Activated CD8-positive, alpha-beta T cell treated with anti-CD3 and anti-CD28 coated beads for 36 hours (primary cell): ENCODE data around the gene LHB. TPM values are rescaled to one million over a fixed set of nuclear protein-coding genes. Genes with fewer than 3 reads are reported as not detected.
"Not testable (repeated sequence)": the region's sequence is repeated elsewhere in the genome, so short reads cannot be mapped to it uniquely, and the experiment has no call there.

Experiments used
- ATAC-seq: fragments of 200-7000 bp; cut with Tn5 transposase; one replicate; pipeline ENCODE4 v1.10.0; 2021; ENCODE audit warnings: mild to moderate bottlenecking, moderate library complexity
- CTCF ChIA-PET: fragments of 350-600 bp; sonication (Branson Sonifier 250); formaldehyde crosslinking; loops from one replicate; lab custom pipeline; 2021; ENCODE audit warnings: antibody characterized with exemption; lab: Charles Lee
- POLR2A ChIA-PET: fragments of 350-600 bp; sonication (Branson Sonifier 250); formaldehyde crosslinking; loops from one replicate; lab custom pipeline; 2021; ENCODE audit warnings: antibody characterized with exemption; lab: Charles Lee
- DNase-seq: peaks from one replicate; pipeline ENCODE4 v3.0.0-alpha.2; 2020
- H3K27ac Mint-ChIP-seq: one replicate; pipeline ENCODE4 v1.8.0; 2021; ENCODE audit warnings: mild to moderate bottlenecking, mixed read lengths
- H3K27me3 Mint-ChIP-seq: one replicate; pipeline ENCODE4 v1.8.0; 2021; ENCODE audit warnings: mixed read lengths
- H3K36me3 Mint-ChIP-seq: one replicate; pipeline ENCODE4 v1.8.0; 2021; ENCODE audit warnings: low read depth, mixed read lengths
- H3K4me1 Mint-ChIP-seq: one replicate; pipeline ENCODE4 v1.8.0; 2021; ENCODE audit warnings: low read depth, mixed read lengths
- H3K4me3 Mint-ChIP-seq: one replicate; pipeline ENCODE4 v1.8.0; 2021; ENCODE audit warnings: mild to moderate bottlenecking, moderate library complexity, mixed read lengths
- H3K9me3 Mint-ChIP-seq: one replicate; pipeline ENCODE4 v1.8.0; 2021; ENCODE audit warnings: mixed read lengths
- intact Hi-C: fragments of 100-400 bp; cut with micrococcal nuclease; formaldehyde crosslinking; loops from one replicate; pipeline ENCODE4 v1.10.0; 2022
- total RNA-seq, 2 experiments: library from RNA; stranded (reverse); gene quantifications; one replicate each; pipeline ENCODE4 v1.2.3, GENCODE V29; 2021
- TF ChIP-seq, protein P1 (sequence below): fragments of 200-600 bp; IDR thresholded peaks from one replicate; pipeline ENCODE4 v1.8.0; 2022; ENCODE audit warnings: antibody characterized with exemption, mild to moderate bottlenecking

LHB gene
- total RNA-seq, 2 experiments from 2014 or later = not detected

- Mint-ChIP-seq H3K4me1 (peaks cover 17% of the 10 kb centered on the region), H3K4me3 (no peak overlapping the region), H3K36me3 (no peaks in the 10 kb centered on the region), H3K27ac (no peak overlapping the region), H3K27me3 (peaks cover 55% of the 10 kb centered on the region), H3K9me3 (no peaks in the 10 kb centered on the region)
- peak; percentile 39 for DNase-seq
- ChIA-PET POLR2A (no interaction called here), CTCF (interaction anchor here (0.8 kb wide), 1 partner anchor 36 kb away, joined by 3 read pairs; no protein-coding TSS in a partner anchor)
- intact Hi-C loops = no loop called here
- peak; percentile 15 for ATAC-seq
- TF ChIP-seq, protein P1, sequence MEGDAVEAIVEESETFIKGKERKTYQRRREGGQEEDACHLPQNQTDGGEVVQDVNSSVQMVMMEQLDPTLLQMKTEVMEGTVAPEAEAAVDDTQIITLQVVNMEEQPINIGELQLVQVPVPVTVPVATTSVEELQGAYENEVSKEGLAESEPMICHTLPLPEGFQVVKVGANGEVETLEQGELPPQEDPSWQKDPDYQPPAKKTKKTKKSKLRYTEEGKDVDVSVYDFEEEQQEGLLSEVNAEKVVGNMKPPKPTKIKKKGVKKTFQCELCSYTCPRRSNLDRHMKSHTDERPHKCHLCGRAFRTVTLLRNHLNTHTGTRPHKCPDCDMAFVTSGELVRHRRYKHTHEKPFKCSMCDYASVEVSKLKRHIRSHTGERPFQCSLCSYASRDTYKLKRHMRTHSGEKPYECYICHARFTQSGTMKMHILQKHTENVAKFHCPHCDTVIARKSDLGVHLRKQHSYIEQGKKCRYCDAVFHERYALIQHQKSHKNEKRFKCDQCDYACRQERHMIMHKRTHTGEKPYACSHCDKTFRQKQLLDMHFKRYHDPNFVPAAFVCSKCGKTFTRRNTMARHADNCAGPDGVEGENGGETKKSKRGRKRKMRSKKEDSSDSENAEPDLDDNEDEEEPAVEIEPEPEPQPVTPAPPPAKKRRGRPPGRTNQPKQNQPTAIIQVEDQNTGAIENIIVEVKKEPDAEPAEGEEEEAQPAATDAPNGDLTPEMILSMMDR = no peak
These were observed 44.6 kb upstream of the LHB start for GRCh38 chr19:49061445-49061844.

DNA sequence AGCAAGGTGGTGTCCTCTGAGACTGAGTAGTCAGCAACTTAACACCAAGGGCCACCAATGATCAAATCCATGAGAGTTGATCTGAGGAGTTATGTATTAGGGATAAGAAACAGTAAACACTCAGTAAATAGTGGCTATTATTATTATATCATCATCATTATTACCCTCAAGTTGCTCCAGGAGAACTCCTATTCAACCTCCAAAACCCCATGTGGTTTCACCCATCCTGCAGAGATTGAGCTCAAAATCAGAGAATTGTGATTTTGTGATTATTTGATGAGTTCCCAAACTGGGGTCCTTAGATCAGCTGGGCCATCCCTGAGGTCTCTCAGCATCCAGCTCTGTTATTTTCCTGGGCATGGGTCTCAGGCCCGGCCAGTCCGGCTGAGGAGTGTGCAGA is 44.1 kb upstream of the LHB start:
- H3K9me3 Mint-ChIP-seq = no peaks in the 10 kb centered on the region
- TF ChIP-seq, protein P1 = no peak
- intact Hi-C loops = no loop called here
- no peaks in the 10 kb centered on the region for H3K36me3 Mint-ChIP-seq
- no peak overlapping the region for H3K27ac Mint-ChIP-seq
- no peak for ATAC-seq
- CTCF ChIA-PET = interaction anchor here (1.1 to 2.1 kb wide), 2 partner anchors 37 to 61 kb away, joined by 3 to 10 read pairs; no protein-coding TSS in a partner anchor
- POLR2A ChIA-PET = interaction anchor here (1.2 kb wide), 1 partner anchor 156 kb away, joined by 3 read pairs; no protein-coding TSS in a partner anchor
- peaks cover 18% of the 10 kb centered on the region for H3K4me1 Mint-ChIP-seq
- no peak overlapping the region for H3K4me3 Mint-ChIP-seq
- peaks cover 51% of the 10 kb centered on the region for H3K27me3 Mint-ChIP-seq
- DNase-seq = no peak

GRCh38 chr19:49059053-49059452 is 42.2 kb upstream of the LHB start:
- Mint-ChIP-seq H3K27me3 (peaks cover 45% of the 10 kb centered on the region), H3K36me3 (no peaks in the 10 kb centered on the region), H3K27ac (no peak overlapping the region), H3K4me3 (no peak overlapping the region), H3K9me3 (no peaks in the 10 kb centered on the region), H3K4me1 (peaks cover 18% of the 10 kb centered on the region)
- ChIA-PET CTCF (interaction anchor here (1.4 to 2.1 kb wide), 3 partner anchors 39 to 62 kb away, joined by 4 to 10 read pairs (median 7); partner anchors contain the start of gene LIN7B), POLR2A (interaction anchor here (1.0 to 2.1 kb wide), 2 partner anchors 47 to 276 kb away, joined by 4 to 5 read pairs; no protein-coding TSS in a partner anchor)
- no peak for DNase-seq
- ATAC-seq = no peak
- intact Hi-C loops = no loop called here
- TF ChIP-seq, protein P1 = no peak

DNA sequence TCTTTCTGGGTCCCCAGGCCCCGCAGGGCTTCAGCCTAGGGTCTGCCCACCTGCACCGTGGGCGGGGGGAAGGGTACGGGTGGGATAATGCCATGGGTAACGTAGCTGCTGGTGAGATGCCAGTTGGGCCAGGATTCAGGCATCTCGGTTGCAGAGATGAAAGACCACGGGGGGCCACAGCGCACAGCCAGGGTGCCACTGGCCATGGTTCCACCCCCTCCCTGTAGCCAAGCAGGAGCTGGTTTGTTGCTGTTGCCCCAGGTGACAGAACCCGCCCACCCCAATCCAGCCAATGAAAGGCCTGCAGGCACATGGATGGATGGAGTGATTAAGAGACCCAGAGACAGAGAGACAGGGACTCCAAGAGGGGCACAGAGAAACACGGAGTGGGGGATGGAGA is 41.7 kb upstream of the LHB start:
- ATAC-seq (no peak), DNase-seq (peak; percentile 64)
- H3K9me3 Mint-ChIP-seq = no peaks in the 10 kb centered on the region
- H3K4me1 Mint-ChIP-seq = peaks cover 18% of the 10 kb centered on the region
- TF ChIP-seq, protein P1 = no peak
- ChIA-PET POLR2A (interaction anchor here (1.3 to 2.1 kb wide), 2 partner anchors 47 to 266 kb away, joined by 3 to 5 read pairs; no protein-coding TSS in a partner anchor), CTCF (interaction anchor here (1.5 kb wide), 1 partner anchor 39 kb away, joined by 4 read pairs; no protein-coding TSS in a partner anchor)
- H3K27me3 Mint-ChIP-seq = peaks cover 43% of the 10 kb centered on the region
- H3K27ac Mint-ChIP-seq = no peak overlapping the region
- no peak overlapping the region for H3K4me3 Mint-ChIP-seq
- intact Hi-C loops = no loop called here
- no peaks in the 10 kb centered on the region for H3K36me3 Mint-ChIP-seq

DNA sequence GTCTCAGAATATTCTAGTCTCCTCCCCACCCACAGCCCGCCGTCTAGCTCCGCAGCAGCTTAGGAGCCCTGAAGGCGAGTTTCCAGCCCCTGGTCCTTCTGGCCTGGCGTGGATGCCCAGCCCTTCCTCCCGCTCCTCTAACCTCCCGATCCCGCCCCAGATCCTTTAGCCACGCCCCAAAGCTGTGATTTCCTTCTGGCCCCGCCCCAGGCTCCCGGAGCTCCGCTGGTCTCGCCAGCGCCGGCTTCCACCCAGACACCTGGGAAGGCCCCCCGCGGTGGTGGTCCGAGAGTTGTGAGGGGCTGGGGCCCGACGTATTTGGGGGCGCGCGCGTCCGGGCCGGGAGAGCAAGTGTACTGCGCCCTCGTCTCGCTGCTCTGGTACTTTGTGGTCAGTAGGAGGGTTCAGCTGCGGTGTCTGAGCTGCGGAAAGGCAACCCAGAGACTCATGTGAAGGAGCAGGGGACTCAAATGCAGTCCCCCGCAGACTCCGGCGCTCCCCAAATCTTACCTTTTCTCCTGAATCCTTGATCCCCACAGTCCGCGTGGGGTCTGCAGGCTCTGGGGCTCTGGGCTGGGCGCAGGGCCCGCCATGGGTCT is 40.8 kb upstream of the LHB start, which contains the start of gene CGB7:
CGB7 (minus strand) TSS at position 114 of the 599 bp plus-strand sequence. CDS start 2,374 bp downstream, outside the sequence.
- no peaks in the 10 kb centered on the region for H3K36me3 Mint-ChIP-seq
- peak; percentile 38 for DNase-seq
- peaks cover 18% of the 10 kb centered on the region for H3K4me1 Mint-ChIP-seq
- TF ChIP-seq, protein P1 = no peak
- intact Hi-C loops = no loop called here
- peak within 1 kb of the TSS; percentile 55 for H3K4me3 Mint-ChIP-seq
- POLR2A ChIA-PET = interaction anchor here (1.3 to 2.1 kb wide), 2 partner anchors 48 to 267 kb away, joined by 3 to 5 read pairs; no protein-coding TSS in a partner anchor
- CTCF ChIA-PET = interaction anchor here (0.8 to 2.3 kb wide), 6 partner anchors 12 to 141 kb away, joined by 3 to 8 read pairs (median 4); partner anchors contain the start of genes GYS1 and RUVBL2
- peaks cover 39% of the 10 kb centered on the region for H3K27me3 Mint-ChIP-seq
- H3K9me3 Mint-ChIP-seq = no peaks in the 10 kb centered on the region
- H3K27ac Mint-ChIP-seq = no peak within 1 kb of the TSS
- ATAC-seq = no peak

DNA sequence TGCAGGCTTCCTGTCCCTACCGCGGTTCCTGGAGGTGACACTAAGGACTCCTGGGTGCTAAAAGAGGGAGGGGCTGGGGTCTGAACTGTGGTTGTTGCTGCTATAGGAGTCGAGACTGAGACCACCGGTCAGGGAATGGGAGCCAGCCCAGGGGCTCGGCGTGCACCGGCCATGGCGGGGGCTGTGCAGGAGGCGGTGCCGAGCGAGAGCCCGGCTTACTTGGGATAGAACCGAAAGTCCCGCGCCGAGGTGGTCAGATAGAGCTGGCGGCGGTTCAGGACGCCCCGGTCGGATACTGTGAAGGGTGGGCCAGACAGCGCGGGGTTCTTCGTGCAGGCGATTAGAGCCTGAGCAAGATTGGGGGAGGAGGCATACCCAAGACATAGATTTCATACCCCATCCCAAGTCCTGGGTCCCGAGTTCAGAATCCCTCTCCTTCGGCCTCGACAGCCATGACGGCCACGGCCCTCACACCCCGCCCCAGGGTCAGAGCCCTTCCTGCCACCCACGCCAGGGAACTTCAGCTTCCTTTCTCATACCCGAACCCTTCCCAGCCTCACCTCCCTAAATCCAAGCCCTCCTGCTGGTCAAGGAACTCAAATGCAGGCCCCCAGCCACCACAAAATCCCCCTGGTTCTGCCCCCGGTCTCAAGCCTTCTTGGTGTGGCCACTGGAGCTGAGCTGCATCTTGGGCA is 40.2 kb upstream of the LHB start:
- POLR2A ChIA-PET = interaction anchor here (1.3 kb wide), 1 partner anchor 267 kb away, joined by 3 read pairs; no protein-coding TSS in a partner anchor
- Mint-ChIP-seq H3K27me3 (peaks cover 39% of the 10 kb centered on the region), H3K4me3 (peak overlapping the region; percentile 55), H3K4me1 (peaks cover 18% of the 10 kb centered on the region)
- CTCF ChIA-PET = interaction anchor here (0.8 to 2.3 kb wide), 8 partner anchors 13 to 142 kb away, joined by 3 to 8 read pairs (median 4); partner anchors contain the start of genes GYS1 and RUVBL2
- DNase-seq, H3K27ac Mint-ChIP-seq, H3K36me3 Mint-ChIP-seq, ATAC-seq, H3K9me3 Mint-ChIP-seq, intact Hi-C loops: not testable (repeated sequence)
